ENCODE results near the gene HNF1A.

- no peak for TF ChIP-seq ELF4 (IDR thresholded peaks at IDR 0.05)
- TF ChIP-seq BHLHE40 (IDR thresholded peaks at IDR 0.05; ENCODE audit: borderline replicate concordance), result no peak
- no peak for TF ChIP-seq HDGF (IDR thresholded peaks at IDR 0.05; ENCODE audit: borderline replicate concordance)
- TF ChIP-seq FOXK2 (IDR thresholded peaks at IDR 0.05), result no peak
- no peak for TF ChIP-seq FOXM1 (IDR thresholded peaks at IDR 0.05; ENCODE audit: borderline replicate concordance)
- TF ChIP-seq FOXA1 (IDR thresholded peaks at IDR 0.05), result no peak
- no peak for TF ChIP-seq SUZ12 (IDR thresholded peaks at IDR 0.05)
Observed at GRCh38 chr12:120940006-120940405, 38.3 kb upstream of the HNF1A start.

All from HEK293T (cell line).